DMS153 treated with DMSO at 0.1 percent for 48 hours (cell line): ENCODE data around the gene ADAMTSL4.

ENCODE experiments used
- DNase-seq: peaks from one replicate; lab custom pipeline; 2025; ENCODE audit not compliant: unreplicated experiment; lab: John Stamatoyannopoulos, UW

Gene ADAMTSL4

GRCh38 chr1:150548632-150549495 is at the start of gene ADAMTSL4:
TSS of gene ADAMTSL4 (plus strand) at chr1:150549408. CDS start at chr1:150552289, 2,881 bp downstream.
- DNase-seq, result peak; percentile 42

DNA sequence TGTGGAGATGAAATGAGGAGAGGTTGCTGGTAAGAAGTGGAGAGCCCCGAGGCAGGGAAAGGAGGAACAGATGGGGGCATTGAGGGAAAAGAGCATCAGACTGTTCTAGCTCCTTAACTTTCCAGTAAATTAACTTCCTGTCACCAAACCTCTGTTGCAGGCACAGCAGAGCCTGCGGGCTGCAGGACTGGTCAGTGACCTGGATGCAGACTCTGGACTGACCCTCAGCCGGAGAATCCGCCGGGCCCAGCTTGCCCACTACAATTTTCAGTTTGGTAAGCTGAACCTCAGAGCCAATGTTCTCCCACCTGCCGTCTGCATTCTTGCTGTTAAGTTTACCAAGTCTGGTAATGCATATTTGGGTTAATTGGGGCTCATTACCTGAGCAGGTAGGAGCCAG is 43.8 kb upstream of the ADAMTSL4 start:
- no peak for DNase-seq

DNA sequence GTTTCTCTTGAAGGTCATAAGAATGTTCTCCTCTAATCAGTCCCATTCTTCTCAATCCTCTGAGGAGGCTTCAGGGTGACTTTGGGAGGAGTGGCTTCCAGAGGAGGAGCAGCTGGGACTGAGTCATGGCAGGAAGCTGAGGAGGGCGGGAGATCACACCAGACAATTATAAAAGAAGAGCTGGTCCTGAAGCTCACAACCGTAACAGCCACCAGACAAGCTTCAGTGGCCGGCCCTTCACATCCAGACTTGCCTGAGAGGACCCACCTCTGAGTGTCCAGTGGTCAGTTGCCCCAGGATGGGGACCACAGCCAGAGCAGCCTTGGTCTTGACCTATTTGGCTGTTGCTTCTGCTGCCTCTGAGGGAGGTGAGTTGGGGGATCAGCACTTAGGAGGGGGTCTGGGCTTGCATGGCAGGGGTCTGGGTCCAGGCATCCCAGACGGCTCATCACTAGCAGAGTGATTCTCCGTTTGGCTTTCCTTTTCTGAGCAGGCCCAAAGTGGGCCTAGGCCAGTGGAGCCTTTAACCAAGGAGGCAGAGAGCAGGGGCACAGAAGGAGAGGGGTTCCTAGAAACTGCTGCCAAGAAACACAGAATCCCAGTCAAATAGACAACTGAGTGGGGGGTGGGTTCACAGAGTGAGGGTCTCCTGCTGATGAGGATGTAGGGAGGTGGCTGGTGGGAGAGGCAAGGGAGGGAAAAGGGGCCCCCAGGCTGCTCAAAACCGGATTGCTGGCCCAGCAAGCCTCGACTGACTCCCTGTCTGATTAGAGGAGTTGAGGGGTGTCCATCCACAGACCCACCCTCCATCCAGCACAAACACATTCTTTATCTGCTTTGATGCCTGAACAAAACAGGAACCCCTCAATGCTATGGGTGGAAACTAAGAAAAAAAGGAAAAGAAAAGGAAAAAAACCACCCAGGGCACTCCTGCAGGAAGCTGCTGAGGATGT is 41.0 kb upstream of the ADAMTSL4 start, which contains the start of gene ECM1:
Gene ECM1 (plus strand): TSS at position 198 of the 953 bp plus-strand sequence. CDS start 101 bp downstream, at position 299.
- no peak for DNase-seq

GRCh38 chr1:150508982-150509381 is 40.2 kb upstream of the ADAMTSL4 start:
- DNase-seq, result no peak

DNA sequence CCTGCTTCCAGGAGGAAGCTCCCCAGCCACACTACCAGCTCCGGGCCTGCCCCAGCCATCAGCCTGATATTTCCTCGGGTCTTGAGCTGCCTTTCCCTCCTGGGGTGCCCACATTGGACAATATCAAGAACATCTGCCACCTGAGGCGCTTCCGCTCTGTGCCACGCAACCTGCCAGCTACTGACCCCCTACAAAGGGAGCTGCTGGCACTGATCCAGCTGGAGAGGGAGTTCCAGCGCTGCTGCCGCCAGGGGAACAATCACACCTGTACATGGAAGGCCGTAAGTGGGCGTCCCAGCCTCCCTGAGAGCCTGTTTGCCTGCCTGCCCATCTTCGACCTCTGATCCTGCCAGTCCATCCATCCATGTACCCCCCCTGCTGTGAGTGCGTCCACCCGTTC is 37.7 kb upstream of the ADAMTSL4 start:
- DNase-seq, result peak; percentile 60

- DNase-seq, result no peak
Measured at GRCh38 chr1:150511985-150512660, 37.1 kb upstream of the ADAMTSL4 start.

DNA sequence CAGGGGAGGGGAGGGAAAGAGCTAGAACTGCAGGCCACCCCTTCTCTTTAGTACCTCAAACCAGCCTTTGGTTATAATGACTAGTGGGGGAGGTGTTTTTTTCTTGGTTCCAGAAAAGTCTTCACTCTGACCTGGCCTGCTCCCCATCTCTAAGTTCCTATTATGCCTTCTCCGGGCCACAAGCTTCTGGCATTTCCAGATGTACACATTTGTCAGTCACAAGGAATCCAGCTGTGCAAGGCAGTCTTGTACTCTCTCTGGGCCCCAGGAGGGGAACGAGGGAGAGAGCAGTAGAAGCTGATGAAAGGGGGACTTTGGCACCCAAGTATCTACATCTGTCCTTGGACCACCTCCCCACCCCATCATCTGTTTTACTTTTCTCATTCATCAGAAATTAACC is 36.4 kb upstream of the ADAMTSL4 start:
- no peak for DNase-seq

GRCh38 chr1:150513351-150513791 is 35.8 kb upstream of the ADAMTSL4 start:
- no peak for DNase-seq

GRCh38 chr1:150514260-150514659 is 34.9 kb upstream of the ADAMTSL4 start:
- DNase-seq, result no peak

- DNase-seq, result no peak
Measured at GRCh38 chr1:150514913-150515327, 34.3 kb upstream of the ADAMTSL4 start.

DNA sequence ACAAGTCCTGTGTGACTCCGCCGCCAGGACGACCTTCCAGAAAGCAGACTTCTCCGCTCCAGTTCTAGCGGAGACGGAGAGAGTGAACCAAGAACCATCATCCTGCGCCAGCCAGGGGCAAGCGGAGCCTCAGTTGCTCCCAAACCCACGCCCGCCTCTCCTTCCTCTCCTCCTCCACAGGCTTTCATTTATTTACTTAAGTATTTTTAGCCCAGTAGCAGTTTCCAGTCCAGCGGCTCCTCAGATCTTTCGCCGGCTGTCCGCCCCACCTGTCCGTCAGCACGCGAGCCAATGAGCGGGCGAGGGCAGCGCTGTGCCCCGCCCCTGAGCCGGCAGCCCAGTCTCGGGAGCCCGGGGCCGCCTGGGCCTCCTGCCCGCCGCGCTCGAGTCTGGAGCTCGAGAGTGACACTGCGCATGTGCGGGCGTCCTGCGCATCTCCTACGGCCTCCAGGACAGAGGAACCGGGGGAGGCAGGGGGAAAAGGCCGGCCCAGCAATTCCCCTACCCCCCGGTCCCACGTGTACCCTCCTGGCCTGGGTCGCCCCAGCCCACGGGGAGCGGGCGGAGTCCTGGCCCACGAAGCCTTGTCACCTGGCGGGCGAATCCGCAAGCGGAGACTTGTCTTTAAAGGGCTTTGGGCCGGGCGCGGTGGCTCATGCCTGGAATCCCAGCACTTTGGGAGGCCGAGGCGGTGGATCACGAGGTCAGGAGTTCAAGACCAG is 33.7 kb upstream of the ADAMTSL4 start, which contains the start of gene FALEC:
Gene FALEC (plus strand): TSS at position 425 of the 722 bp plus-strand sequence.
- peak; percentile 98 for DNase-seq

DNA sequence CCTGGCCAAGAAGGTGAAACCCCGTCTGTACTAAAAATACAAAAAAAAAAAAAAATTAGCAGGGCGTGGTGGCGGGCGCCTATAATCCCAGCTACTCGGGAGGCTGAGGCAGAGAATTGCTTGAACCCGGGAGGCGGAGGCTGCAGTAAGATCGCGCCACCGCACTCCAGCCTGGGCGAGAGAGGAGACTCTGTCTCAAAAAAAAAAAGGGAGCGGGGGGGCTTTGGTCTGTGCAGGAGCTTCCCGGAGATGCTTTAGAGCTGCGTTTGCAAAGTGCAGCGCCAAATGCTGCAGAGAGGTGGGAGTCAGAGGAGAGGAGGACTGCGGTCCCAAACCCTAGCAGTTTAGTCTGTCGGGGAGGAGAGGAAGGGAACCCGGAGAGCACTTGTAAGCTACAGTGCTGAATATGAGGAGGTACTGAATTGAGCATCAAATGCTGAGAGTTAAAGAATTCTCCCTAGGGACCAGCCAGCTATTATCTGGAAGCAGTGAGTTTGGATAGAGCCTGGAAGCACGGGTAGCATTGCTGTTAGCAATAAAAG is 33.1 kb upstream of the ADAMTSL4 start:
- DNase-seq, result peak; percentile 66

GRCh38 chr1:150516616-150517015 is 32.6 kb upstream of the ADAMTSL4 start:
- peak; percentile 66 for DNase-seq

DNA sequence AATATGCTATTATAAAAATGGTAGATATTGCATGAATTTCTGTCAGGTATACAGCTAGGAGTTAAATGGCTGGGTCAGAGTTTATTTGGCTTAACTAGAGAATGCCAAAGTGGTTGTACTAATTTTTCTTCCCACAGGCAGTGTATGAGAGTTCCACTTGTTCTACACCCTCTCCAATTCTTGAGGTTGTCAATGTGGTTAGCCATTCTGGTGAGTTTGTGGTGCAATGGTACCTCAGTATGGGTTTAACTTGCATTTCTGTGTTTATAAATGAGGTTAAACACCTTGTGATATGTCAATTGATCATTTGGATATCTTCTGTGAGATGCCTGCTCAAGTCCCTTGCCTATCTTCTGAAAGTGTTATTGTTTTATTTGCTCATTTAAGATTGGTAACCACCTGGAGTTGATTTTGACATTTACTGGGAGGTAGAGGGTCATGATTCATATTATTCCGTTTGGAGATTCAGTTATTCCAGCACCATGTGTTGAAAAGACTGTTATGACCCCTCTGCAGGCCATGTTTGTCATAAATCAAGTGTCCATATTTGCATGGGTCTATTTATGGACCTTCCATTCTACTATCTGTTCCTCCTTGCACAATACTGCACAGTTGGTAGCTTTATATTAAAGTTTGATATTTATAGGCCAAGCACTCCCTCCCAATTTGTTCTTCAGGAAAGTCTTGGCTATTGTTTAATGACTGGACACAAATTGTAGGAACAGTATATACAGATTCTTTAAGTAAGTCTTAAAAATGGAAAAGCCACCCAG is 27.8 kb upstream of the ADAMTSL4 start:
- DNase-seq, result no peak

- DNase-seq, result no peak
Measured at GRCh38 chr1:150525348-150525747, 23.9 kb upstream of the ADAMTSL4 start.

- DNase-seq, result no peak
Measured at GRCh38 chr1:150528196-150528595, 21.0 kb upstream of the ADAMTSL4 start.

- no peak for DNase-seq
Measured at GRCh38 chr1:150529017-150529416, 20.2 kb upstream of the ADAMTSL4 start.

- DNase-seq, result no peak
Measured at GRCh38 chr1:150530491-150531159, 18.6 kb upstream of the ADAMTSL4 start.

DNA sequence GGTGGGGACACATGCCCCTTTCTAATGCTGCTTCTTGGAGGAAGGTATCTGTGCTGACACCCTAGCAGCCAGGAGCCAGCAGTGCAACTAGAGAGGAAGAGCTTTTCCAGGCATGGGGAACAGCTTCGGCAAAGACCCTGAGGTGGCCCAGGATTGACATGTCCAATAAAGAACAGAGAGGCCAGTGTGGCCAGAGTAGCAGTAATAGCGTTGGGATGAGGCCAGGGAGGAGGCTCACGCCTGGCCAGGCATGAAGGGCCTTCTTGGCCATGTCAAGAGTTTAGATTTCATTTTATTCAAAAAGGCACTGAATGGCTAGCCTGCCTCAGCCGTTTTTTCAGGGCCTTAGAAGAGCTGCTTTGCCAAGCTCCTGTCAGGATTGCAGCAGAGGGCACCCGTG is 16.3 kb upstream of the ADAMTSL4 start:
- DNase-seq, result no peak
